Stimulated activated CD4-positive, alpha-beta T cell treated with anti-CD3 and anti-CD28 coated beads, Interleukin-12 subunit alpha, Interleukin-12 subunit beta, amount 100 ng/mL, for 4 hours (primary cell): ENCODE data around the gene DSE.

Source experiments
- DNase-seq: peaks from one replicate; pipeline ENCODE4 v3.0.0-alpha.2; 2020

Gene DSE

DNA sequence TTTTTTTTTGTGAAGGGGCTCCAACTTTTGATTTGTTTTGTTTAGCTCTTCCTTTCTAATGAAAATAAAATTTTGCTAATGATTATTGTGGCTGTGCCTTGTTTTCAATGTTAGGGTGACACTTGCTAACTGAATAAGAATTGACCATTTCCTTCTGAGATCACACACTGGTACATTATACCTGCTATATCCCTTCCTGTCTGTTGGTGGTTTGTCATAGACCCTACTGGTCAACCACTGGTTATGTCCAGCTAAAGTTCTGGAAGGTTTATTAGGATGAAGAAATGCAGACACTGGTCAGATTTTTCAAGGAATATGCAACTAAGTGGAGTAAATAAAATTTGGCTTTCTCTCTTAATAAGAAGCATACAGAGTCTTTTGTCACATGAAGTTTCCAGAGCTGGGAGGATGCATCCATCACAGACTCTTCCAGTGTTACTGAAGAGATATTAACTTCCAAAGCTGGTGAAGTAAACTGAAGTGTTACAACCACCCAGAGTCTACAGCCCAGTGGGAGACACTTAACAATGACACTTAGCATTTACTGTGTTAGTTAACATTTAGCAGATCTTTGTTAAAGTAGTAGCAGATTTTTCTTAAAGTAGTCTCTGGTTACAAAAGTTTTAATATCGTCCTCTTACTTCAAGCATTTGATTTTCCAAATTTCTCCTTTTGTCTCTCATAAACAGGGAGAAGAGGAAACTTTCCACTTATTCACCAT lies 121.0 kb downstream of the DSE start:
- no peak for DNase-seq

DNA sequence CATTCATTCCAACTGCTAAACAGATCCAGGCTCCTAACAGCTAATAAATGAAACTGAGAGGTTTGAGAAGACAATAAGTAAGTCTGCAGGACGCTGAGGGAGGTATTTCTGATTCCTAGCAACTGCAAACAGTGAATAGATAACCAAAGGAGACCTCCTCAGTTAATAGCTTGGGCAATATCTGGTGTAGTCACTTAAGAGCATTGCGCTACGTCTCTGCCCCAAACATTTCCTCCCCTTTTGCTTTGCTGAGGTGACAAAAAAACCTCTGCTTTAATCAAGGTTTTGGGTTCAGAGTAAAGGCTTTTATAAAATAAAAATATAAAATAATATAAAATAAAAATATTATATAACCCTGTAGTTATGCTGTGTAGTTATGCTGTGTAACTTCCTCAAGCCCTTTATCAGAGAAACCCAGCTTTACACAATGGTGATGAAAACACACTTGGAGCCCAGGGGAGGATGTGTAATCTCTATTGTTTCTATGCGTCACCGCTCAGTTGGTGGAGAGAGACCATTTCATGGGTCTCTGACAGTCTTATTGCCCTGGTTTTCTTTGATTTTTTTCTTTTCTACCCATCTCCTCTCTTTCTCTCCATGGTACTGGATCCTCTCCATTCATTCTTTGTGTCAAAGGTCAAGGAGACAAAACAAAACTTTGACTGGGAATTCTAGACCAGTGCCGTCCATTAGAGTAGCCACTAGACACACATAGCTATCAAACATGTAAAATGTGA lies 121.8 kb downstream of the DSE start:
- DNase-seq = no peak
